SK-N-SH (cell line): ENCODE results near the gene PBXIP1. TPM values are rescaled to one million over a fixed set of nuclear protein-coding genes. Genes with fewer than 3 reads are reported as not detected.
"Not testable (repeated sequence)": the region's sequence is repeated elsewhere in the genome, so short reads cannot be mapped to it uniquely, and the experiment has no call there.

Experiments
- CTCF ChIA-PET: fragments of 300-600, 350-600 bp; formaldehyde crosslinking; extraction: SDS; loops from one replicate; lab custom pipeline; 2021; lab: Yijun Ruan, JAX
- POLR2A ChIA-PET: fragments of 350-600 bp; sonication (Branson Sonifier 250); formaldehyde crosslinking; extraction: SDS; loops from one replicate; lab custom pipeline; 2020; ENCODE audit warnings: antibody characterized with exemption, inconsistent platforms; lab: Yijun Ruan, JAX
- DNase-seq: peaks from one replicate; pipeline ENCODE4 v3.0.0; 2012
- H2AFZ ChIP-seq: fragments of 200-600 bp; sonication (generic); 2 replicates; pipeline ENCODE4 v1.8.1; 2016; ENCODE audit warnings: antibody characterized with exemption, mild to moderate bottlenecking, low read depth
- H3F3A ChIP-seq: fragments of 200-600 bp; sonication (generic); replicated peaks from 2 replicates; pipeline ENCODE3; 2016; ENCODE audit warnings: antibody characterized with exemption, mild to moderate bottlenecking; ENCODE audit not compliant: insufficient read depth
- H3K27ac ChIP-seq, 2 experiments: fragments of 200-500 bp in 1 of 2; fragments of 200-600 bp in 1 of 2; sonication (Bioruptor generic) in 1 of 2; sonication (generic), shearing (Covaris generic) in 1 of 2; 2 replicates each; pipeline versions ENCODE4 v1.5.1 to v1.6.1; 2014 to 2016; ENCODE audit warnings: low read depth in 2 of 2, inconsistent platforms in 1 of 2, low read length in 1 of 2, mild to moderate bottlenecking in 1 of 2, mixed read lengths in 1 of 2
- H3K27me3 ChIP-seq: fragments of 200-600 bp; sonication (generic), shearing (Covaris generic); 2 replicates; pipeline ENCODE4 v1.6.1; 2016; ENCODE audit warnings: mixed run types; ENCODE audit not compliant: insufficient read depth
- H3K36me3 ChIP-seq, 2 experiments: fragments of 200-500 bp in 1 of 2; fragments of 200-600 bp in 1 of 2; sonication (Bioruptor generic) in 1 of 2; sonication (generic) in 1 of 2; replicated peaks in 1 of 2; 2 replicates each; pipeline versions ENCODE3 to v1.5.1; 2014 to 2016; ENCODE audit warnings: low read length in 1 of 2, mild to moderate bottlenecking in 1 of 2; ENCODE audit not compliant: insufficient read depth in 2 of 2, control insufficient read depth in 1 of 2
- H3K4me1 ChIP-seq, 2 experiments: fragments of 200-500 bp in 1 of 2; fragments of 200-600 bp in 1 of 2; sonication (Bioruptor generic) in 1 of 2; sonication (generic), shearing (Covaris generic) in 1 of 2; 2 replicates each; pipeline versions ENCODE4 v1.5.1 to v1.6.1; 2014 to 2016; ENCODE audit warnings: low read depth in 1 of 2, low read length in 1 of 2, mixed run types in 1 of 2; ENCODE audit not compliant: insufficient read depth in 2 of 2, control insufficient read depth in 1 of 2
- H3K4me2 ChIP-seq: fragments of 200-600 bp; sonication (generic), shearing (Covaris generic); 2 replicates; pipeline ENCODE4 v1.6.1; 2017; ENCODE audit warnings: mixed run types
- H3K4me3 ChIP-seq, 2 experiments: fragments of 200-500 bp in 1 of 2; fragments of 200-600 bp in 1 of 2; sonication (Bioruptor generic) in 1 of 2; sonication (generic), shearing (Covaris generic) in 1 of 2; 2 replicates each; pipeline versions ENCODE4 v1.5.1 to v1.8.1; 2014 to 2016; ENCODE audit warnings: low read depth in 2 of 2, inconsistent platforms in 1 of 2, low read length in 1 of 2, mild to moderate bottlenecking in 1 of 2, mixed read lengths in 1 of 2, moderate library complexity in 1 of 2
- H3K79me2 ChIP-seq: fragments of 200-600 bp; sonication (generic); 2 replicates; pipeline ENCODE4 v1.8.1; 2017; ENCODE audit warnings: mild to moderate bottlenecking; ENCODE audit not compliant: insufficient read depth
- H3K9ac ChIP-seq: fragments of 200-600 bp; sonication (generic); 2 replicates; pipeline ENCODE4 v1.6.1; 2017; ENCODE audit warnings: mixed run types
- H3K9me2 ChIP-seq: fragments of 200-600 bp; sonication (generic); 2 replicates; pipeline ENCODE4 v1.6.1; 2017; ENCODE audit warnings: mixed run types
- H3K9me3 ChIP-seq: fragments of 200-600 bp; sonication (generic); 2 replicates; pipeline ENCODE4 v1.6.1; 2017; ENCODE audit warnings: mixed run types, mild to moderate bottlenecking, moderate library complexity
- H4K20me1 ChIP-seq: fragments of 200-600 bp; sonication (generic); 2 replicates; pipeline ENCODE4 v1.6.1; 2017; ENCODE audit warnings: mild to moderate bottlenecking, mixed run types; ENCODE audit not compliant: insufficient read depth
- EP300 ChIP-seq, 2 experiments: IDR thresholded peaks; 2 replicates each; pipeline versions ENCODE4 v1.4.0 to v1.6.1; 2012; ENCODE audit warnings: borderline replicate concordance in 1 of 2, low read depth in 1 of 2, low read length in 1 of 2
- EZH2phosphoT487 ChIP-seq: fragments of 200-600 bp; sonication (generic); IDR thresholded peaks from 2 replicates; pipeline ENCODE4 v1.6.1; 2017; ENCODE audit warnings: low read depth, mixed run types, mild to moderate bottlenecking, antibody characterized with exemption, moderate library complexity, borderline replicate concordance
- FOXJ3 ChIP-seq: sonication (generic); formaldehyde crosslinking; IDR thresholded peaks from 2 replicates; pipeline ENCODE4 v1.5.1; 2020; ENCODE audit warnings: mild to moderate bottlenecking, missing genetic modification reagents
- MXI1 ChIP-seq: IDR thresholded peaks from 2 replicates; pipeline ENCODE4 v1.6.1; 2012; ENCODE audit warnings: mild to moderate bottlenecking, low read depth, low read length, improper control_type of control experiment
- NRF1 ChIP-seq: IDR thresholded peaks from 2 replicates; pipeline ENCODE4 v1.6.1; 2012; ENCODE audit warnings: low read depth, mild to moderate bottlenecking, low read length
- POLR2AphosphoS5 ChIP-seq: IDR thresholded peaks from 2 replicates; pipeline ENCODE4 v1.6.1; 2012; ENCODE audit warnings: low read depth, low read length
- SIN3A ChIP-seq: IDR thresholded peaks from 2 replicates; pipeline ENCODE4 v1.6.1; 2012; ENCODE audit warnings: low read depth, mild to moderate bottlenecking, low read length, moderate library complexity, borderline replicate concordance
- SMC3 ChIP-seq: IDR thresholded peaks from 2 replicates; pipeline ENCODE4 v1.6.1; 2012; ENCODE audit warnings: low read depth, low read length, improper control_type of control experiment
- TAF1 ChIP-seq: IDR thresholded peaks from 2 replicates; pipeline ENCODE4 v1.6.1; 2012; ENCODE audit warnings: low read depth, mild to moderate bottlenecking, low read length, moderate library complexity, borderline replicate concordance
- TEAD4 ChIP-seq: IDR thresholded peaks from 2 replicates; pipeline ENCODE4 v1.4.0; 2012; ENCODE audit warnings: mild to moderate bottlenecking, borderline replicate concordance; ENCODE audit not compliant: insufficient read depth
- YY1 ChIP-seq: IDR thresholded peaks from 2 replicates; pipeline ENCODE4 v1.4.0; 2012; ENCODE audit warnings: low read depth, mild to moderate bottlenecking
- WGBS: methylation state at CpG from one replicate; pipeline ENCODE4 v1.1.6; 2017; ENCODE audit warnings: low lambda C conversion rate; 5-methylcytosine and 5-hydroxymethylcytosine counted together
- polyA plus RNA-seq, 3 experiments: library from polyadenylated mRNA; depleted of rRNA; stranded (reverse); fragments of >200 nt; gene quantifications; 2 replicates each; pipeline ENCODE4 v1.2.3, GENCODE V29; 2012
- TF ChIP-seq, protein P1 (sequence below): IDR thresholded peaks from 2 replicates; pipeline ENCODE4; 2012

PBXIP1 gene
- polyA plus RNA-seq, 1 of the 3 experiments (the other 2 are of a cell fraction), result 55.9 TPM

DNA sequence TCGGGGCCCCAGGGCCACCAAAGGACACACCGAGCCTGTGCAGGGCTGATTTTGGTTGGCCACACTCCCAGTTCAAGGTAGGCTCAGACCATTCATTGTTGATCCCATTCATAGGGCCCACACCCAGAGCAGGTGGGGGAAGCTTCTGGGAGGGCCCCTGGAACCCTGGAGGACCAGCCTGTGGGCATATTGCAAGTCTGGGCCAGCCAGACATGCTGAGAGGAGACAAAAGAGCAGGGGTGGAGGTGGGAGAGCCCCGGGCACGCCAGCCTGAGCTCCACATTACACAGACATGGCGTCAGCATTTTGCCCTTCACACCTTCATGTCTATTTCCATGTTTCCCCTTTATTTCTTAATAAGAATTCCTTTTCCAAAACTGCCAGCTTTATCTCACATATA, 45.0 kb downstream of the PBXIP1 start:
- Histone ChIP-seq H3K36me3 (no peaks in the 10 kb centered on the region), H3K9ac (no peak overlapping the region), H3K27ac (no peak overlapping the region), H3F3A (no peaks in the 10 kb centered on the region), H3K4me2 (no peak overlapping the region), H3K79me2 (no peaks in the 10 kb centered on the region), H3K9me3 (no peaks in the 10 kb centered on the region), H2AFZ (no peak overlapping the region), H3K27me3 (no peaks in the 10 kb centered on the region), H3K4me3 (no peak overlapping the region), H3K4me1 (no peaks in the 10 kb centered on the region), H3K9me2 (no peaks in the 10 kb centered on the region), H4K20me1 (no peaks in the 10 kb centered on the region)
- POLR2A ChIA-PET, result no interaction called here
- TF ChIP-seq TAF1 (no peak), SIN3A (no peak), TEAD4 (no peak), POLR2AphosphoS5 (no peak), YY1 (no peak), FOXJ3 (CRISPR knock-in tag) (no peak), MXI1 (no peak), NRF1 (no peak), EZH2phosphoT487 (no peak), SMC3 (no peak)
- TF ChIP-seq, protein P1, sequence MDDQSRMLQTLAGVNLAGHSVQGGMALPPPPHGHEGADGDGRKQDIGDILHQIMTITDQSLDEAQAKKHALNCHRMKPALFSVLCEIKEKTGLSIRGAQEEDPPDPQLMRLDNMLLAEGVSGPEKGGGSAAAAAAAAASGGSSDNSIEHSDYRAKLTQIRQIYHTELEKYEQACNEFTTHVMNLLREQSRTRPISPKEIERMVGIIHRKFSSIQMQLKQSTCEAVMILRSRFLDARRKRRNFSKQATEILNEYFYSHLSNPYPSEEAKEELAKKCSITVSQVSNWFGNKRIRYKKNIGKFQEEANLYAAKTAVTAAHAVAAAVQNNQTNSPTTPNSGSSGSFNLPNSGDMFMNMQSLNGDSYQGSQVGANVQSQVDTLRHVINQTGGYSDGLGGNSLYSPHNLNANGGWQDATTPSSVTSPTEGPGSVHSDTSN, result no peak
- CTCF ChIA-PET, result interaction anchor here (0.6 to 1.6 kb wide), 3 partner anchors 33 to 241 kb away, joined by 3 to 4 read pairs (median 3); no protein-coding TSS in a partner anchor
- WGBS, result 40% methylated on average over 4 of the region's 5 CpGs
- no peak for DNase-seq

DNA sequence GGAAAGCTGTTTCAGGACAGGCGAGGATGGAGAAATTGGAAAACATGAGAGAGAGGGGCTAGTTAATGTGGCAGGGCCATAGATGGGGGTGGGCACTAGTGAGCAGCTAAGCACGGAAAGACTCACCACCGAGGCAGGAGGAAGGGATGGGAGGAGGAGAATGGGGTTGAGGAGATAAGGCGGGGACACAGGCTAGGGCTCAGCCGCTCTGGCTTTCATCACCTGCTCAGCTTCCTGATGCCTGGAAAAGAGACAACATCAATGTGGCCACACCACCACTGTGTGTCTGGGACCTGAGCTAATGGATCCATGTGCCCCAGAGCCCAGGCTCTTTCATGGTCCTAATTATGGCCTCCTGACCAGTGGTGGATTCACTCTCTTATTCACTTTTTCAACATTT, 47.0 kb downstream of the PBXIP1 start:
- 57% methylated on average over 5 of the region's 5 CpGs for WGBS
- Histone ChIP-seq H3K4me1 (no peaks in the 10 kb centered on the region), H3K9me3 (no peaks in the 10 kb centered on the region), H3F3A (no peaks in the 10 kb centered on the region), H3K9me2 (no peaks in the 10 kb centered on the region)
- no peak for TF ChIP-seq EP300 (IDR thresholded peaks at IDR 0.05; ENCODE audit: borderline replicate concordance in 1 of 2, low read depth in 1 of 2, low read length in 1 of 2)
- TF ChIP-seq TAF1, result no peak
- TF ChIP-seq, all 33 proteins: peak for 0
- no peak overlapping the region for H3K9ac ChIP-seq
- H3K4me3 ChIP-seq, result no peak overlapping the region
- H3K27ac ChIP-seq, result no peak overlapping the region
- no peak overlapping the region for H3K4me2 ChIP-seq
- ChIA-PET CTCF (no interaction called here), POLR2A (no interaction called here)
- no peaks in the 10 kb centered on the region for H4K20me1 ChIP-seq
- DNase-seq, result no peak
- H2AFZ ChIP-seq, result no peak overlapping the region
- H3K79me2 ChIP-seq, result no peaks in the 10 kb centered on the region
- H3K27me3 ChIP-seq, result no peaks in the 10 kb centered on the region
- H3K36me3 ChIP-seq, result no peaks in the 10 kb centered on the region

DNA sequence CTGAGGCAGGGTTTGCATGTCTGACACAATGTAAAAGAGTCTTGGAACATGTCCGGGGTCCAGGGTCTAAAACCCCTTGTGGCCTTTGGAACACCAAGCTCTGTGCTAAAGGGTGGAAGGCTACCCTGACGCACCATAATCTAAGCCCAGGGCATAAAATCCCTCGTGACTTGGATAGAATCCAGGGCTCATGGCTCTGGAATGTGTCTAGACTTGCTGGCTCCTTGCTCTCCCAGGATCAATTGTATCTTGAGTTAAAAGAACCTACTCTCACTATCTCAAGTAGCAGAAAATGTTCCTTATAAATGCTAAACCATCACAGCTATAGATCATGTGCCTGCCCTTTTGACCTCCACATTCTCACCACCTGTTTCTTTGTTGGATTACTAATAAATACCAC, 47.8 kb downstream of the PBXIP1 start:
- H3K9me2 ChIP-seq, H3K4me2 ChIP-seq, POLR2A ChIA-PET, H2AFZ ChIP-seq, H3K9me3 ChIP-seq, H3K27ac ChIP-seq, H3K79me2 ChIP-seq, H3K4me3 ChIP-seq, H4K20me1 ChIP-seq, DNase-seq, H3K36me3 ChIP-seq, H3K27me3 ChIP-seq, H3K4me1 ChIP-seq, H3K9ac ChIP-seq, H3F3A ChIP-seq: not testable (repeated sequence)
- CTCF ChIA-PET, result interaction anchor here (0.7 kb wide), 1 partner anchor 13 kb away, joined by 3 read pairs; no protein-coding TSS in a partner anchor
- 47% methylated on average over 3 of the region's 3 CpGs for WGBS
